Uterus (tissue), 2 donors: ENCODE data around the gene CBX1.

Source experiments
- POLR2A ChIP-seq, 2 donors: fragments of 450-650 bp; IDR thresholded peaks; one replicate each; pipeline ENCODE4 v1.6.1; 2016; ENCODE audit warnings: antibody characterized with exemption in 2 of 2, mild to moderate bottlenecking in 1 of 2, moderate library complexity in 1 of 2
- TF ChIP-seq, protein P1 (sequence below), 4 experiments: fragments of 200-600 bp in 2 of 4; fragments of 450-650 bp in 2 of 4; sonication (generic) in 2 of 4; IDR thresholded peaks; one replicate each; pipeline ENCODE4 v1.5.1; 2016 to 2019; ENCODE audit warnings: antibody characterized with exemption in 4 of 4, mild to moderate bottlenecking in 2 of 4, moderate library complexity in 1 of 4

DNA sequence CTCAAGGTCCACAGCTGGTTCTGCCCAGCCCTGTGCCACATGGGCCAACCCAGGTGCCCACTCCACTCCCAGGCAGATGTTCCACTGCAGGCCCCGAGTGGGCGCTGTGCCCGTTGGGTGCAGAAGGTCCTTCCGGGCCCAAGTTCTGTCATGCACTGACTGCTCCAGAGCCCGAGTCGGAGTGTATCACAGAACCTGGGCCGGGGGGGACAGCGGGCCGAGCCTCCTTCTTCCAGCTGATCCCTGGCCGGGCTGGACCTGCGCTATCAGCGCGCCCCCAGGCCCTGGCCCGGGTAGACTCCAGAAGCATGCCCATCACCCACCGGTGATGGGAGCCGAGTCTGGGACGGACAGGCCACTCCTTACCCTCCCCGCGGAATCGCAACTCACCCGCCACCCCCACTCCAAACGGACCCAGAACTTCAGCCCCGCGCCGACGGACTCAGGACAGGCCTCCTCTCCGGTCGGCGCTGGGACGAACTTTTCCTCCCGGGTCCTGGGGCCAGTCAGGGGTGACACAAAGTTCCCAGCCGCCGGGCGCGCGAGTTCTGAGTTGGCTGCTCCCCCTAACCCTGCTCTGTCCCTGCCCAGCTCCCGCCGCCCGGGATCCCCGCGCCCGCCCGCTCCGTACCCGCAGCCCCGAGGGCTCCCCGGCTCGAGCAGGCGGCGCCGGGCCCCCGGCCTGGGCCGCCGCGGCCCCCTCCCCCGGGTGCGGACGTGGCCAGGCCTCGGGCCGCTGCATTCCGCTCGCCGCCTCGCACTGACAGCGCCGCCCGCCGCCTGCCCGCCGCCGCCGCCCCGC is 64.0 kb downstream of the CBX1 start, which contains the start of gene COPZ2:
- no peak for TF ChIP-seq POLR2A (IDR thresholded peaks at IDR 0.05)
- TF ChIP-seq, protein P1, sequence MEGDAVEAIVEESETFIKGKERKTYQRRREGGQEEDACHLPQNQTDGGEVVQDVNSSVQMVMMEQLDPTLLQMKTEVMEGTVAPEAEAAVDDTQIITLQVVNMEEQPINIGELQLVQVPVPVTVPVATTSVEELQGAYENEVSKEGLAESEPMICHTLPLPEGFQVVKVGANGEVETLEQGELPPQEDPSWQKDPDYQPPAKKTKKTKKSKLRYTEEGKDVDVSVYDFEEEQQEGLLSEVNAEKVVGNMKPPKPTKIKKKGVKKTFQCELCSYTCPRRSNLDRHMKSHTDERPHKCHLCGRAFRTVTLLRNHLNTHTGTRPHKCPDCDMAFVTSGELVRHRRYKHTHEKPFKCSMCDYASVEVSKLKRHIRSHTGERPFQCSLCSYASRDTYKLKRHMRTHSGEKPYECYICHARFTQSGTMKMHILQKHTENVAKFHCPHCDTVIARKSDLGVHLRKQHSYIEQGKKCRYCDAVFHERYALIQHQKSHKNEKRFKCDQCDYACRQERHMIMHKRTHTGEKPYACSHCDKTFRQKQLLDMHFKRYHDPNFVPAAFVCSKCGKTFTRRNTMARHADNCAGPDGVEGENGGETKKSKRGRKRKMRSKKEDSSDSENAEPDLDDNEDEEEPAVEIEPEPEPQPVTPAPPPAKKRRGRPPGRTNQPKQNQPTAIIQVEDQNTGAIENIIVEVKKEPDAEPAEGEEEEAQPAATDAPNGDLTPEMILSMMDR (IDR thresholded peaks at IDR 0.05), result peak; percentile 22 to 53 (median 42)
